Measurements from ENCODE around the gene CRIP1. TPM values are rescaled to one million over a fixed set of nuclear protein-coding genes. Genes with fewer than 3 reads are reported as not detected.

Gene CRIP1
- total RNA-seq, 1 experiment from 2014 or later = 0.39 TPM

GRCh38 chr14:105495101-105495989 is 8.7 kb downstream of the CRIP1 start:
- H3K9me3 ChIP-seq (replicated peaks) = no peaks in the 10 kb centered on the region
- peaks cover 13% of the 10 kb centered on the region for H3K36me3 ChIP-seq
- DNase-seq (ENCODE audit: low read depth in 1 of 2, low spot score in 2 of 2) = no peak
- H3K4me3 ChIP-seq = no peak overlapping the region
- H3K27ac ChIP-seq = no peak overlapping the region
- H3K4me1 ChIP-seq (replicated peaks) = peaks cover 7% of the 10 kb centered on the region
- no peaks in the 10 kb centered on the region for H3K27me3 ChIP-seq (replicated peaks)

- H3K36me3 ChIP-seq = peaks cover 12% of the 10 kb centered on the region
- no peak for DNase-seq (ENCODE audit: low read depth in 1 of 2, low spot score in 2 of 2)
- H3K4me3 ChIP-seq = no peak overlapping the region
- no peak overlapping the region for H3K27ac ChIP-seq
- no peaks in the 10 kb centered on the region for H3K27me3 ChIP-seq (replicated peaks)
- H3K9me3 ChIP-seq (replicated peaks) = no peaks in the 10 kb centered on the region
- peaks cover 6% of the 10 kb centered on the region for H3K4me1 ChIP-seq (replicated peaks)
Measured at GRCh38 chr14:105495990-105496830, 9.5 kb downstream of the CRIP1 start.

- Histone ChIP-seq H3K36me3 (peaks cover 6% of the 10 kb centered on the region), H3K9me3 (replicated peaks) (no peaks in the 10 kb centered on the region), H3K27me3 (replicated peaks) (no peaks in the 10 kb centered on the region), H3K4me1 (replicated peaks) (peaks cover 2% of the 10 kb centered on the region), H3K4me3 (no peak overlapping the region), H3K27ac (no peak overlapping the region)
- no peak for DNase-seq (ENCODE audit: low read depth in 1 of 2, low spot score in 2 of 2)
Measured at GRCh38 chr14:105496831-105497591, 10.3 kb downstream of the CRIP1 start.

- no peaks in the 10 kb centered on the region for H3K4me1 ChIP-seq (replicated peaks)
- no peak for DNase-seq (ENCODE audit: low read depth in 1 of 2, low spot score in 2 of 2)
- H3K27me3 ChIP-seq (replicated peaks) = no peaks in the 10 kb centered on the region
- H3K4me3 ChIP-seq = no peak overlapping the region
- H3K27ac ChIP-seq = no peak overlapping the region
- H3K36me3 ChIP-seq = no peaks in the 10 kb centered on the region; the same call in 1 of the 2 replicates
- no peaks in the 10 kb centered on the region for H3K9me3 ChIP-seq (replicated peaks)
Measured at GRCh38 chr14:105497671-105498429, 11.2 kb downstream of the CRIP1 start.

DNA sequence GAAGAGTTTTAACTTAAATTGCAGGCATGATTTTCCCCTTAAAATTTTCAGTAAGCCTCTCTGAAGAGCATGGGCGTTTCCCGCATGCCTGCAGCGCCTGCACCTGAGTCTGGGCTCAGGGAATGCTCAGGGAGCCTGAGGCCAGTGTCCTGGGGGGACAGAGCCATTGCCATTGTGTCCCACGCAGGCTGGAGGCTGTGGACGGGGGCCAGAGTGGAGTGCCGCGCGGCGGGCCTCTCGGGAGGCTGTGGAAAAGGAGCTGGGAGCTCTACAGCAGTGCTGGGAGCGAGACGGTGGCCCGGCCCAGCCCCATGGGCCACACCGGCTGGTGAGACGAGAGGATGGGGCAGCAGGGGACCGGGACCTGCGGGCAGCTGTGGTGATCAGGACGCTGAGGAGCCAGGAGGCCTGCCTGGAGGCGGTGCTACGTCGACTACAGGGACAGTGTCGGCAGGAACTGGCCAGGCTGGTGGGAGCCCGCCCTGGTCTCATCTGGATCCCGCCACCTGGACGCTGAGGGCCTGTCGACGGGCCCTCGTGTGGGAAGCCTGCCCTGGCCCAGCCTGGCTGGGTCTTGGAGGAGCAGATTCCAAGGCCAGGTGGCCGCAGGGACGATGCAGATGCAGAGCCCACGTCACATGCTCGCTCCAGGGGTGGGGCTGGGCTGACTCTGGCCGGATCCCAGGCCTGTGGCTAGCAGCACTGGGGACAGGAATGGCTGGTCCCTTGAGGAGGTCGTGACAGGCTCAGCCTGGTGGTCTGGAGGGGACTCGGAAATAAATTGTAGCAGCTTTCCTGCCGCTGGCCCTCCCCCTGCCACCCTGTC is 12.0 kb downstream of the CRIP1 start:
- H3K36me3 ChIP-seq = no peaks in the 10 kb centered on the region
- H3K4me1 ChIP-seq (replicated peaks) = no peaks in the 10 kb centered on the region
- DNase-seq (ENCODE audit: low read depth in 1 of 2, low spot score in 2 of 2) = no peak
- no peak overlapping the region for H3K4me3 ChIP-seq
- no peaks in the 10 kb centered on the region for H3K9me3 ChIP-seq (replicated peaks)
- no peaks in the 10 kb centered on the region for H3K27me3 ChIP-seq (replicated peaks)
- no peak overlapping the region for H3K27ac ChIP-seq

DNA sequence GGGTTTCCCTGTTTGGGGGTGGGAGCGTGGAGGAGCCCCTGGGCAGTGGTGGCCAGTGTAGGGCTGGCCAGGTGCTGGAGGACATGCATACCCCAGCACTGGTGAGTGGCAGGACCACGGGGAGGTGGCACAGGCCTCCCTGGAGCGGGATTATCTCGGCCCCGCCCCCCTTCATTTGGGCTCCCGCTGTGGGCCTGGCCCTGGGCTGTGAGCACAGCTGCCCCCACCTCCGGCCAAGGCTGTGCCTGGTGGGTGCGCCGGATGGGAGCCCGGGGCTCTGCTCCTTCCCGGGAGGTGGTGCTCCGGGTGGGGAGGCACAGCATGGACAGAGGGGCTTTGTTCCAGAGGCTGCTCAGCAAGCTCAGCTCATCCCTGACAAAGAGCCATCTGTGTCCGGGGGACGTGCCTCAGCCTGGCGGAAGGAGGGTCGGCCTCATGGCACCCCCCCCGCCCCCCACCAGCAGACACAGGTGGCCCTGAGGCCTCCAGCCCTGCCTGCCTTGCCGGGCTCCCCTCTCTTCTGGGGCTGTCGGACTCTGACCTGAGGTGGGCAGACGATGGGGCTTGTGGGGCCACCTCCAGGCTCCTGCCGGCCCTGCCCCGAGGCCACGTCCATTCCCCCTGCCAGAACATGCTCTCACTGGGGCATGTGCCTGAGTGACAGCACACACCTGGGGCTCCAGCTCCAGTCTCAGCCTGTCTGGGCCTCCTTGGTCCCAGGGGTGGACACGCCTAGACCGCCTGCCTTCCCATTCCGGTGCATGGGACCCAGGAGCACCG is 12.8 kb downstream of the CRIP1 start:
- Histone ChIP-seq H3K36me3 (no peaks in the 10 kb centered on the region), H3K4me1 (replicated peaks) (no peaks in the 10 kb centered on the region), H3K4me3 (no peak overlapping the region), H3K9me3 (replicated peaks) (no peaks in the 10 kb centered on the region), H3K27ac (no peak overlapping the region), H3K27me3 (replicated peaks) (no peaks in the 10 kb centered on the region)
- DNase-seq (ENCODE audit: low read depth in 1 of 2, low spot score in 2 of 2) = no peak

GRCh38 chr14:105500036-105500725 is 13.5 kb downstream of the CRIP1 start:
- Histone ChIP-seq H3K9me3 (replicated peaks) (no peaks in the 10 kb centered on the region), H3K4me1 (replicated peaks) (no peaks in the 10 kb centered on the region), H3K27ac (no peak overlapping the region)

DNA sequence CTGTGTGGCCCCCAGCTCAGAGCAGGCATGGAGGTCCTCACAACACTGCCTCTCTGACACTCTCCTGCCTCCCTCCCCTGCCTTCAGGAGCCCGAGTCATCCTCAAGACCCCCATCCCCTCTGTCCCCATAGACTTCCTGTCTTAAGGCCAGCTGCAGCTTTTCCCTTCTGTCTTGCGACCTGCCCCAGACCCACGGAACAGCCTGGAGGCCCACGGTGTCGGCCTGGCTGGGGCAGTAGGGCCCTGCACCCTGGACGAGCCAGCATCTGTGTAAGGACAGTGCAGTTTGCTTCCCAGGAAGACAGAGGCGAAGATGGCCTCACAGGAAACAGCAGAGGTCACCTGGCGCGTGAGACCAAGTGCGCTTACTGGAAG is 14.0 kb downstream of the CRIP1 start:
- no peaks in the 10 kb centered on the region for H3K36me3 ChIP-seq
- no peak overlapping the region for H3K4me3 ChIP-seq
- DNase-seq (ENCODE audit: low read depth in 1 of 2, low spot score in 2 of 2) = no peak
- H3K27me3 ChIP-seq (replicated peaks) = no peaks in the 10 kb centered on the region
- H3K27ac ChIP-seq = no peak overlapping the region
- H3K9me3 ChIP-seq (replicated peaks) = no peaks in the 10 kb centered on the region
- no peaks in the 10 kb centered on the region for H3K4me1 ChIP-seq (replicated peaks)

More at GRCh38 chr14:105500036-105500725, 13.5 kb downstream of the CRIP1 start:
- no peak for DNase-seq (ENCODE audit: low read depth in 1 of 2, low spot score in 2 of 2)
- no peaks in the 10 kb centered on the region for H3K27me3 ChIP-seq (replicated peaks)
- no peaks in the 10 kb centered on the region for H3K36me3 ChIP-seq
- H3K4me3 ChIP-seq = no peak overlapping the region

- DNase-seq (ENCODE audit: low read depth in 1 of 2, low spot score in 2 of 2) = no peak
- no peaks in the 10 kb centered on the region; the same call in 1 of the 2 replicates for H3K27me3 ChIP-seq (replicated peaks)
- no peaks in the 10 kb centered on the region for H3K36me3 ChIP-seq
- H3K9me3 ChIP-seq (replicated peaks) = no peaks in the 10 kb centered on the region
- no peak overlapping the region for H3K4me3 ChIP-seq
- H3K4me1 ChIP-seq (replicated peaks) = no peaks in the 10 kb centered on the region
- H3K27ac ChIP-seq = no peak overlapping the region
Measured at GRCh38 chr14:105501504-105502291, 15.0 kb downstream of the CRIP1 start.

DNA sequence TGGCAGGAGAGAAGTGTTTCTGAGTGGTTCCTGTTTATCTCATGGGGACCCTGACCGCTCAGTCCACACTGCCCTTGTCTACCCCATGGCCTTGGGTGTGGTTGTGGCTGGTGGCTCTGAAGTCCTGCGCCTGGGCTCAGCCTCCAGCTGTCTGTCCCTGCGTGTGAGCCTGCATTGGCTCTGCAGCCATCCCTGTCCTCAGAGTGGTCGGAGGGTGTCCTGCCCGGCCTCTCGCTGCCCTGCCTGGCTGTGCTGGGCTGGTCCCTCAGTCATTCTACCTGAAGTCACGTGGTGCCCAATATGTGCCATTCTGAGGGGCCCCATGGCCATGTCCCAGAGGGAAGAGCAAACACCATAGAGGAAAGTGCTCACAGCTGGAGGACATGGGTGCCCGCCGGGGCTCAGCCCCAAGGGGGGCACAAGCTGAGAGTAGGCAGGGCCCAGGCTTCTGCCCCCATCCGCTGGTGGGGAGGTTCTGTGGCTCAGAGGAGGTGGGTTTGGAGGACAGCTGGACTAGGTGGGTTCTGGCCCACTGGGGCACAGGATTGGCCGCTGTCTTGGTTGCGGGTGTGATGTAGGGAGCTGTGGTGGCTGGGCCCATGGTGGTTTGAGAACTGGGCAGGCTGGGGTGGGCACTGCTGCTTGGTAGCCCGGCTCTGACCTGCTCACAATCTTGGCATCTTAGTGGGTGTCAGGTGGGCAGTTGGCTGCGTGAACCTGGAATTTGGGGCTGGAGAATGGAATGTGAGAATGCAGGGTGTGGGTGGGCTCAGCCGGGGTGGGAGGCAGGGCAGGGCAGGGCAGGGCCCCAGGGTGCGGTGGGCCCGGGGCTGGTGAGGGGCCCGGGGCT is 16.0 kb downstream of the CRIP1 start:
- Histone ChIP-seq H3K4me1 (replicated peaks) (no peaks in the 10 kb centered on the region), H3K27me3 (replicated peaks) (peaks cover 3% of the 10 kb centered on the region; the same call in 1 of the 2 replicates), H3K27ac (no peak overlapping the region), H3K36me3 (no peaks in the 10 kb centered on the region), H3K4me3 (no peak overlapping the region), H3K9me3 (replicated peaks) (no peaks in the 10 kb centered on the region)
- DNase-seq (ENCODE audit: low read depth in 1 of 2, low spot score in 2 of 2) = no peak
